BE2C (cell line): ENCODE data around the gene TUT1.
"Not testable (repeated sequence)": the region's sequence is repeated elsewhere in the genome, so short reads cannot be mapped to it uniquely, and the experiment has no call there.

Experiments used
- DNase-seq: peaks from one replicate; pipeline ENCODE4 v3.0.0-alpha.2; 2020
- H3K27me3 ChIP-seq: fragments of 250-450 bp; sonication (Bioruptor Pico); 2 replicates; pipeline ENCODE4 v1.5.1; 2020; ENCODE audit warnings: mild to moderate bottlenecking
- H3K36me3 ChIP-seq: fragments of 250-450 bp; sonication (Bioruptor Pico); 2 replicates; pipeline ENCODE4 v1.5.1; 2020; ENCODE audit warnings: mild to moderate bottlenecking
- H3K4me1 ChIP-seq: fragments of 250-450 bp; sonication (Bioruptor Pico); 2 replicates; pipeline ENCODE4 v1.5.1; 2020
- H3K4me3 ChIP-seq: 2 replicates; pipeline ENCODE4 v1.5.1; 2011; ENCODE audit warnings: low read depth, low read length
- H3K9me3 ChIP-seq: fragments of 250-450 bp; sonication (Bioruptor Pico); 2 replicates; pipeline ENCODE4 v1.5.1; 2020
- CTCF ChIP-seq: IDR thresholded peaks from 2 replicates; pipeline ENCODE4 v1.5.1; 2012; ENCODE audit warnings: mild to moderate bottlenecking, low read depth, low read length

Gene TUT1

GRCh38 chr11:62621027-62621566 is 29.8 kb upstream of the TUT1 start:
- Histone ChIP-seq H3K36me3 (no peaks in the 10 kb centered on the region), H3K27me3 (no peaks in the 10 kb centered on the region), H3K4me3 (peak overlapping the region; percentile 76), H3K4me1 (no peaks in the 10 kb centered on the region), H3K9me3 (no peaks in the 10 kb centered on the region)
- no peak for DNase-seq
- TF ChIP-seq CTCF: no peak

GRCh38 chr11:62616957-62617356 is 25.6 kb upstream of the TUT1 start:
- not testable (repeated sequence) for H3K27me3 ChIP-seq

GRCh38 chr11:62615521-62615920 is 24.2 kb upstream of the TUT1 start:
- DNase-seq: no peak

More at GRCh38 chr11:62616957-62617356, 25.6 kb upstream of the TUT1 start:
- H3K9me3 ChIP-seq, DNase-seq, H3K36me3 ChIP-seq, H3K4me1 ChIP-seq, H3K4me3 ChIP-seq: not testable (repeated sequence)

GRCh38 chr11:62614275-62614674 is 23.0 kb upstream of the TUT1 start:
- no peak for DNase-seq
- H3K4me1 ChIP-seq: no peaks in the 10 kb centered on the region

More at GRCh38 chr11:62615521-62615920, 24.2 kb upstream of the TUT1 start:
- H3K4me3 ChIP-seq: no peak overlapping the region
- no peaks in the 10 kb centered on the region for H3K27me3 ChIP-seq
- no peaks in the 10 kb centered on the region for H3K4me1 ChIP-seq
- no peak for TF ChIP-seq CTCF
- H3K9me3 ChIP-seq: no peaks in the 10 kb centered on the region
- no peaks in the 10 kb centered on the region for H3K36me3 ChIP-seq

GRCh38 chr11:62613291-62613778 is 22.0 kb upstream of the TUT1 start:
- peak overlapping the region; percentile 23 for H3K4me3 ChIP-seq

More at GRCh38 chr11:62614275-62614674, 23.0 kb upstream of the TUT1 start:
- Histone ChIP-seq H3K36me3 (no peaks in the 10 kb centered on the region), H3K4me3 (no peak overlapping the region), H3K9me3 (no peaks in the 10 kb centered on the region), H3K27me3 (no peaks in the 10 kb centered on the region)
- no peak for TF ChIP-seq CTCF

GRCh38 chr11:62612366-62613290 is 21.3 kb upstream of the TUT1 start, which contains the start of the genes EML3 and ROM1:
TSS of gene EML3 (minus strand) at chr11:62612775. CDS start at chr11:62612457, 318 bp downstream.
TSS of gene ROM1 (plus strand) at chr11:62613257. CDS start at chr11:62613282, 25 bp downstream.
- peak within 1 kb of the TSS; percentile 70 for H3K4me3 ChIP-seq
- no peaks in the 10 kb centered on the region for H3K9me3 ChIP-seq
- peak; percentile 62 for TF ChIP-seq CTCF
- no peaks in the 10 kb centered on the region for H3K36me3 ChIP-seq
- H3K27me3 ChIP-seq: no peaks in the 10 kb centered on the region
- peak; percentile 87 for DNase-seq
- no peaks in the 10 kb centered on the region for H3K4me1 ChIP-seq

More at GRCh38 chr11:62613291-62613778, 22.0 kb upstream of the TUT1 start:
- H3K9me3 ChIP-seq: no peaks in the 10 kb centered on the region
- H3K4me1 ChIP-seq: no peaks in the 10 kb centered on the region
- TF ChIP-seq CTCF: no peak
- no peaks in the 10 kb centered on the region for H3K36me3 ChIP-seq
- H3K27me3 ChIP-seq: no peaks in the 10 kb centered on the region
- DNase-seq: peak; percentile 37
